Right atrium auricular region (tissue), 2 donors: ENCODE data around the gene PFKFB2. TPM values are rescaled to one million over a fixed set of nuclear protein-coding genes. Genes with fewer than 3 reads are reported as not detected.

Experiments
- DNase-seq: peaks from one replicate; pipeline ENCODE4 v3.0.0-alpha.2; 2019; ENCODE audit warnings: low spot score
- H3K27ac ChIP-seq, 2 donors: fragments of 200-600 bp; sonication (generic); 1 replicate in 1 of 2; 2 replicates in 1 of 2; pipeline ENCODE4 v1.5.1; 2016 to 2019
- H3K27me3 ChIP-seq, 2 donors: fragments of 200-600 bp; sonication (generic); one replicate each; pipeline versions ENCODE4 v1.5.1 to v1.6.0; 2017 to 2019
- H3K36me3 ChIP-seq: fragments of 200-600 bp; sonication (generic); one replicate; pipeline ENCODE4 v1.5.1; 2016
- H3K4me1 ChIP-seq, 2 donors: fragments of 200-600 bp; sonication (generic); one replicate each; pipeline versions ENCODE4 v1.5.1 to v1.6.0; 2017 to 2019
- H3K4me3 ChIP-seq, 2 donors: fragments of 200-600 bp; sonication (generic); 1 replicate in 1 of 2; 2 replicates in 1 of 2; pipeline ENCODE4 v1.5.1; 2017 to 2019; ENCODE audit warnings: mild to moderate bottlenecking in 1 of 2, moderate library complexity in 1 of 2
- H3K9me3 ChIP-seq, 2 donors: fragments of 200-600 bp; sonication (generic); one replicate each; pipeline ENCODE4 v1.5.1; 2019
- total RNA-seq, 2 donors: library from RNA; depleted of rRNA; stranded (reverse); fragments of >200 nt; gene quantifications; one replicate each; pipeline ENCODE4 v1.1.0, GENCODE V29; 2016
- TF ChIP-seq, protein P1 (sequence below), 2 donors: fragments of 200-600 bp; sonication (generic); IDR thresholded peaks; one replicate each; pipeline ENCODE4 v1.5.1; 2019; ENCODE audit warnings: antibody characterized with exemption in 2 of 2

Gene PFKFB2
- total RNA-seq, 2 donors from 2014 or later = 11.8 to 27.5 TPM

DNA sequence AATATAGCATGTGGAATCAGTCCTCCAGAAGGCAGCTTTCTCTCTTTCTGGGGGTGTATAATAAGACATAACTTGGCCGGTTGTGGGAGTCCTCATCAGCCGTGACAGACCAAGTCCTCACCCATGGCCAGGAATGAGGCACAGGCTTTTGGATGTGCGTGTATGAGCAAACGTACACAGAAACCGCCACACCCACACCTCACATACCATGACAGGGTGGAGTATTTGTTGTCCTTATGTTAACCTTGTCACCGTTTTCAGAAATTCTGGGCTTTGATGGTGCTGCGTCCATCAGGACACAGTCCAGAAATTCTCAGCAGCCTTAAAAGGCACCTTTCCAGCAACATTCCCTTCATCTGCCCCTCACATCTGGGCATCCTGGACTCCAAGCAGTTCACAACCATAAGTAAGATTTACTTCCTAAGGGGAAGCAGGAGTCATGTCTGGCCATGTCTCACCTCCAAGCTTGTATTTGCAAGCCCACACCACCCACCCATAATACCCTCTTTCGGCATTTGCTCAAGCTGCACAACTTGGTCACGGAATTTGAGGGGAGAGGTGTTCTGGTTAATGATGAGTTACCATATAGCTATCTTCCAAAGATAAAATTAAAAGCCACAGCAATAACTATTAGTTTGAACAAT lies 32.9 kb upstream of the PFKFB2 start:
- no peaks in the 10 kb centered on the region for H3K27me3 ChIP-seq
- H3K36me3 ChIP-seq = no peaks in the 10 kb centered on the region
- peaks cover 0 to 18% of the 10 kb centered on the region in 2 donors for H3K4me1 ChIP-seq
- no peak overlapping the region for H3K4me3 ChIP-seq
- H3K27ac ChIP-seq = no peak overlapping the region
- no peak for DNase-seq
- TF ChIP-seq, protein P1, sequence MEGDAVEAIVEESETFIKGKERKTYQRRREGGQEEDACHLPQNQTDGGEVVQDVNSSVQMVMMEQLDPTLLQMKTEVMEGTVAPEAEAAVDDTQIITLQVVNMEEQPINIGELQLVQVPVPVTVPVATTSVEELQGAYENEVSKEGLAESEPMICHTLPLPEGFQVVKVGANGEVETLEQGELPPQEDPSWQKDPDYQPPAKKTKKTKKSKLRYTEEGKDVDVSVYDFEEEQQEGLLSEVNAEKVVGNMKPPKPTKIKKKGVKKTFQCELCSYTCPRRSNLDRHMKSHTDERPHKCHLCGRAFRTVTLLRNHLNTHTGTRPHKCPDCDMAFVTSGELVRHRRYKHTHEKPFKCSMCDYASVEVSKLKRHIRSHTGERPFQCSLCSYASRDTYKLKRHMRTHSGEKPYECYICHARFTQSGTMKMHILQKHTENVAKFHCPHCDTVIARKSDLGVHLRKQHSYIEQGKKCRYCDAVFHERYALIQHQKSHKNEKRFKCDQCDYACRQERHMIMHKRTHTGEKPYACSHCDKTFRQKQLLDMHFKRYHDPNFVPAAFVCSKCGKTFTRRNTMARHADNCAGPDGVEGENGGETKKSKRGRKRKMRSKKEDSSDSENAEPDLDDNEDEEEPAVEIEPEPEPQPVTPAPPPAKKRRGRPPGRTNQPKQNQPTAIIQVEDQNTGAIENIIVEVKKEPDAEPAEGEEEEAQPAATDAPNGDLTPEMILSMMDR (IDR thresholded peaks at IDR 0.05) = no peak
- H3K9me3 ChIP-seq = no peaks in the 10 kb centered on the region

DNA sequence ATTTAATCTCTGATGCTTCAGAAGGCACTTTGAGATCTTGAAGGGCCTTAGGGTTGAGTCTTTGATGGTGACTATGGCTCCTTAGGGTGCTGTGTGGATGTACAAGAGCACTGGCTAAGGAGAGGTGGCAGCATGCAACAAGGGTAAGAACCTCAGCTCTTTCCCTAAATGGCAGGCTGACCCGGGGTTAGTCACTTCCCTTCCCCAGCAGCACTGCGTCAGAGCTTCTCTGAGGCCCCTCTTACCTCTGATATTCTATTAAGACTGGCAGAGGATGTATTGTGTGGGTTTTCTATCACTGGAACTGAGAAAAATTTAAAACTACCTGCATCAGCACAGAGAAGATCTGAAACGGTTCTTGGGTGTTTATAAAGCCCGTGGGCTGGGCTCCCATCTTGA lies 32.4 kb upstream of the PFKFB2 start:
- TF ChIP-seq, protein P1 (IDR thresholded peaks at IDR 0.05) = no peak
- H3K4me1 ChIP-seq = peaks cover 0 to 23% of the 10 kb centered on the region in 2 donors
- H3K36me3 ChIP-seq = no peaks in the 10 kb centered on the region
- H3K27ac ChIP-seq = no peak overlapping the region
- H3K9me3 ChIP-seq = no peaks in the 10 kb centered on the region
- no peak overlapping the region for H3K4me3 ChIP-seq
- no peaks in the 10 kb centered on the region for H3K27me3 ChIP-seq
- DNase-seq = no peak

DNA sequence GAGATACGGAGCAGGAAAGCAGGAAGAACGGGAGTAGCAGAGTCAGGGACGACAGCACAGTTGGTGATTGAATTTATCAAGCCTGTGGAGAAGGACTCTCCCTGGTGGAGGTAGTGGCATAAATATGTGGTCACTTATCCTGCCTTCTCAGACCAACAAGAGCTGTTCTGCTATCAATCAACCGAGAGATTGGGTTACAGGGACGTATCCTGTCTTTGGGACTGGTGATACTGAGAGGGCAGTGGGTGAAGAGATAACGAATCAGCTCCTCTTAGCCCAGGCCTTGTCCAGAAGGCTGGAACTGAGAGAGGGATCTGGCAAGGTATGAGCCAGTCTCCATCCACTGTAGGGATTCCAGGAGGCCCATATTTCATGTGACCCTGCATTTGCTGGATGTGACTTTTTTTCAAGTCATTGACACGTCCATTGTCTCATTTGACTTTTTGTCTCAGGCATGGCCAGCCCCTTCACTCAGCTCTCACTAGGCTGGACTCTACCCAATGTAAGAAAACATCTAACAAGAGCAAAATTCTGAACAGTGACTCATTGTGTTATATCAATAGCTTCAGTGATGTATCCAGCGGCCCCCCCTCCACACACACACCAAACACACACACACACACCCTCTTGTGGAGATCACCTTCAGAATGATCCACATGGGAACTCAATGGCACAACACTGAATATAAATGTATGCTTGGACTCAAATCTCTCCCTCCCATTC lies 31.8 kb upstream of the PFKFB2 start:
- H3K36me3 ChIP-seq = no peaks in the 10 kb centered on the region
- TF ChIP-seq, protein P1 (IDR thresholded peaks at IDR 0.05) = no peak
- H3K4me3 ChIP-seq = no peak overlapping the region
- DNase-seq = no peak
- H3K4me1 ChIP-seq = peaks cover 0 to 29% of the 10 kb centered on the region in 2 donors
- H3K9me3 ChIP-seq = no peaks in the 10 kb centered on the region
- H3K27ac ChIP-seq = no peak overlapping the region
- no peaks in the 10 kb centered on the region for H3K27me3 ChIP-seq

- Histone ChIP-seq H3K9me3 (no peaks in the 10 kb centered on the region), H3K4me1 (peaks cover 0 to 32% of the 10 kb centered on the region in 2 donors), H3K36me3 (no peaks in the 10 kb centered on the region), H3K4me3 (no peak overlapping the region), H3K27me3 (no peaks in the 10 kb centered on the region), H3K27ac (no peak overlapping the region)
- DNase-seq = no peak
- TF ChIP-seq, protein P1 (IDR thresholded peaks at IDR 0.05) = no peak
Measured at GRCh38 chr1:207021876-207022596, 31.0 kb upstream of the PFKFB2 start.

DNA sequence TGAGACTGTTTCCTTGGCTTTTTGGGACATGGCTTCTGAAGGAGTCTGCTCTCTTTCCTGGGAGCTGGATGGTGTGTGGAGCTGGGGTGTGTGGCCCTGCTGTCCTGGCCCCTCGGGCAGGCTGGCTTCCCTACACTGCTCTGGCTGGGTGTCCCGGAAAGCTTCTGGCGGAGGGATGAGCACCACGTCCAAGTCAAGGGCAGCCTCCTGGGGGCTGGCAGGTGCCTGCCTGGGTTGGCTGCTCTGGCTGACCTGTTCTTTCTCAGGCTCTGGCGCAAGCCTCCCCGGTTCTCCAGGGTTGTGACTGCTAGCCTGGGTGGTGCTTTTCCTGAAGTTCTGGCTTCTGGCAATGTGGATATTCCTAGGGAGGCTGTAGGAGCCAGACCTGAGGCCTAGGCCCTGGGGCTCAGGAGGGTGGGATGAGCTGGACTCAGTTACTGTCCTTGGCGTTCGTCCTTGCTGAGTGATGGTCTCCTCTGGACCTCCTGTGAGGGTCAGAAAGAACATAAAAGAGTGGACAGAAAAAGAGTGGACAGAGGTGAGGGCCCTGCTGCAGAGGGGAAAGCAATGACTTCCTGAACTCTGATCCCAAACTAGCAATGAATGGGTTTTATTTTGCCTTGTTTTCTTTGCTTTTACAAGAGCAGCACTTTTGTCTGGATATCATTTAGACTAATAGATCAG lies 29.9 kb upstream of the PFKFB2 start:
- no peak for DNase-seq
- H3K9me3 ChIP-seq = no peaks in the 10 kb centered on the region
- H3K27ac ChIP-seq = peak overlapping the region in 1 of 2 donors; percentile 89
- peaks cover 0 to 32% of the 10 kb centered on the region in 2 donors for H3K4me1 ChIP-seq
- H3K27me3 ChIP-seq = no peaks in the 10 kb centered on the region
- no peak overlapping the region for H3K4me3 ChIP-seq
- TF ChIP-seq, protein P1 (IDR thresholded peaks at IDR 0.05) = no peak
- no peaks in the 10 kb centered on the region for H3K36me3 ChIP-seq
